GM18907 (cell line): ENCODE measurements around the gene KRT81.
A peak's percentile ranks its signal among the peaks of the same experiment; 100 is the strongest.
"Not testable (repeated sequence)": the region's sequence is repeated elsewhere in the genome, so short reads cannot be mapped to it uniquely, and the experiment has no call there.

Experiments used
- ATAC-seq: cut with Tn5 transposase; IDR thresholded peaks from one replicate; pipeline ENCODE4 v1.9.1; 2021; ENCODE audit warnings: mild to moderate bottlenecking, moderate library complexity; ENCODE audit not compliant: unreplicated experiment

Gene KRT81

DNA sequence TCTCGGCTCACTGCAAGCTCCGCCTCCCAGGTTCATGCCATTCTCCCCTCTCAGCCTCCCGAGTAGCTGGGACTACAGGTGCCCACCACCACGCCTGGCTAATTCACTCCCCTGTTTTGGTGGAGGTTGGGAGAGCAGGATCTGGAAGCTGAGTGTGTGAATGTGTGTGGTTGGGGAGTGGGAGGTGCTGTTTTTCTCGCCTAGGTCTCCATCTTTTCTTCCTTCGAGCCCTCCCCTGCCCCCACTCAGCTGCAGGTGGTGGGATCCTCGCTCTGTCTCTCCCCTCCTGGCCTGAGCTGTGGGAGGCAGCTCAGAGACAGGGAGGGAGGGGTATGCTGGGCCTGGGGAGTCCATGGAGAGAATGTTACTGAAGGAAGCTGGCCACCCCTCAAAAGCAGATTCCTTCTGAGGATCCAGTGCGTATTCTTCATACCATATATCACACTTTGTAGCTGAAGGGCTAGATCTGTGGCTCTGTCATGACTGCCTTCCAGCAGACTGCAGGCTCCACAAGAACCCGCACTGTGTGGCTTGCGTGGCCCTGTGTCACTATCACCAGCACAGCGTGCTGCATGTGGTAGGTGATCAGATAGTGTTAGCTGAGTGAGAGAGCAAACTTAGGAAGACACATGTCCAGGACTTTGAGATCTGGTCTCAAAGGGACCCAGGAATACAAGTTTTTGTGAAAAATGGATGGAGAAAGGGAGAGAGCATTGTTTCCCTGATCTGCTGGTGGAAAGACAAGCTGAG lies 27.1 kb upstream of the KRT81 start:
- no peak for ATAC-seq

DNA sequence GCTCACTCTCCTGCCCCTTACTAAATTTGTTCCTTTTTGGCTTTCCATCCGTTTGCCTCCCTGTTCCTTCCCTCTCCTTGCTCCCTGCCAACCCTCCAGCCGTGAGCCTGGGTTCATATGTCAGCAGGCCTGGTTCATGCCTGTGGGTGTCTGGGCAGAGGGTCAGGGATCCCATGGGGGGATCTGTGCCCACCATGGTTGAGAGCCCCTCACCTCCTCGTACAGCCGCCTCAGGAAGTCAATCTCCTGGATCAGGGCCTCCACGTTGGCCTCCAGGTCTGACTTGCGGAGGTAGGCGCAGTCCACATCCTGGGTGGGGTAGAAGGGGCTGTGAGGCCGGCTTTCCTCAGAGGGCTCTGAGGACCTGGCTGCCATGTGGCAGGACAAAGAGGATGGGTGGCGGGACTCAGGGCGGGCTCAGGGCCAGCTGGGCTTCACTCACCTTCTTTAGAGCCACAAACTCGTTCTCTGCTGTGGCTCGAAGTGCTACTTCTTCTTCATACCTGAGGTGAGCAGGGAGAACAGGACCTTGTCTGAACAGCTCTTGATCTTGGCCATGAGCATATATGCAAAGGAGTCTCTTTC lies 26.2 kb upstream of the KRT81 start:
- no peak for ATAC-seq

DNA sequence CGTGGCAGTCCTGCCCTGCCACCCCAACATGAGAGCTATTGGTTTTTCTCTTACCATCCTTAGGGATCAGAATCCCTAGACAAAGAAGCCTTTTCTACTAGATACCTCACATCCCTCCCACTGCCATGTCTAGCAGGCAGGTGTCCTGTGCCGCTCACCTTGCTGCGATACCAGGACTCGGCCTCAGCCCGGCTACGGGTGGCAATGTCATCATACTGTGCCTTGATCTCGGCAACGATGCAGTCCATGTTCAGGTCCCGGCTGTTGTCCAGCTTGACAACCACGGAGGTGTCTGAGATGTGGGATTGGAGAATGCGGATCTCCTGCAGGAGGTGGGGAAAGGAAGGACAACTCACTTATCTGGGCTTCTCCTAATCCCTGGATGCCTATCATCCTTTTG lies 25.4 kb upstream of the KRT81 start:
- ATAC-seq, result no peak

DNA sequence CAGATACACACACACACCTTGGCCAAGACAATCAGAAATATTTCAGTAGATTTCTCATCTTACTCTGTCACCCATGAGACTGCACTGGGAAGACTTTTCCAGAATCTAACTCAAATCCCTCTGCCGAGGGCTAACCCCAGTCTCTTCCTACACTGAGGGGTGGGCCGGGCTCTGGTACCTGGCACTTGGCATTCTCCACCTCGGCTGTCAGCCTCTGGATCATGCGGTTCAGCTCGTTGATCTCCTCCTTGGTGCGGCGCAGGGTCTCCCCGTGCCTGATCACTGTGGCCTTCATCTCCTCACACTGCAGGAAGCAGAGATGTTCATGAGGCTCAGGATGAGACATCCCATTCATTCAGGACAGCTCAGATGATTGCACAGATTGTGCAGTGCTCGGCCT lies 25.0 kb upstream of the KRT81 start:
- no peak for ATAC-seq

DNA sequence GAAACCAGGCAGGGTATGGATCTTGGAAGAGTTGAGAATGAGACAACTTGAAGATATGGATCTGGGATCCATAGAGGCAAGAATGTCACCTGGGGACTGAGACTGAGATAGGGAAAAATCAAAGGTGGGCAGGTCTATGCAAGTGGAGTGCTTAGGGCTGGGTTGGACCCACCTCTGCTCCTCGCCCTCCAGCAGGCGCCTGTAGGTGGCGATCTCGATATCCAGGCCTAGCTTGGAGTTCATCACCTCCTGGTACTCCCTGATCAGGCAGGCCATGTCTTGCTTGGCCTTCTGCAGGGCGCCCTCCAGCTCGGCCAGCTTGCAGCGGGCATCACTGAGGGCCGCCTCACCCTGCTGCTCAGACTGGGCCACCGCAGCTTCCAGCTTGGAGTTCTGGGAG lies 24.4 kb upstream of the KRT81 start:
- ATAC-seq, result not testable (repeated sequence)

DNA sequence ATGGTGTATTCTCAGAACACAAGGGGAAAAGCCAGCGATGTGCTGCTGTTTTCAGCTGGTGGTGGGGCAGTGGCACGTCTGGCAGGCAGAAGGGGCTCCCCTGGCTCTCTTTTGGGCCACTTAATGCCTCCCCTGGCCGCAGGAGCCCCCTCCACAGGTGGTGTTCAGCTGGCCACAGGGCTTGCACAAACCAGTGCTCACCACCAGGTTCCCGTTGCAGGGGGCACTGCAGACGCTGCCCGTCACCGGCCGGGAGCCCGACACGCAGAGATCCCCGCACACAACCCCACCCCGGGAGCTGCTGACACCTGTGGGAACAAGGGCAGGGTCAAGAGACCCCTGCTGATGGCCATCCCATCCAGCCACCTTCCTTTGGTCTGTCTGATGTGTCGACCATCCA lies 23.2 kb upstream of the KRT81 start:
- ATAC-seq, result no peak

DNA sequence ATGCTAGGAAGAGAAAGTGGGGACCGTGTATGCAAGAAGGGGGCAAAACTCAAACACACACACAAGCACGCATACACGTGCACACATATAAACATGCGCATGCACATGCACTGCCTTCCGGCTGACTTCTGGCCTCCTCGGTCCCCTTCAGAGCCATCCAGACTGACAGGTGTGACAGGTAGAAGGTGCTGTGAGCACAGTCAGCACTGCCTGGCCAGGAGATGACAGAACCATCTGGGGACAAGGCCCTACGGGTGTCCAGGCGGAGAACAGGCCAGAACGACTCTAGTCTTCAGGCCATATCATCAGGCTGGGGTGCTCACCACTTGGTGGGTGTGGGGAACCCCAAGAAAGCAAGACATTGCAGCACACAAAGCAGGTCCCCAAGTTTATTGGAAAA lies 22.6 kb upstream of the KRT81 start:
- ATAC-seq, result no peak

DNA sequence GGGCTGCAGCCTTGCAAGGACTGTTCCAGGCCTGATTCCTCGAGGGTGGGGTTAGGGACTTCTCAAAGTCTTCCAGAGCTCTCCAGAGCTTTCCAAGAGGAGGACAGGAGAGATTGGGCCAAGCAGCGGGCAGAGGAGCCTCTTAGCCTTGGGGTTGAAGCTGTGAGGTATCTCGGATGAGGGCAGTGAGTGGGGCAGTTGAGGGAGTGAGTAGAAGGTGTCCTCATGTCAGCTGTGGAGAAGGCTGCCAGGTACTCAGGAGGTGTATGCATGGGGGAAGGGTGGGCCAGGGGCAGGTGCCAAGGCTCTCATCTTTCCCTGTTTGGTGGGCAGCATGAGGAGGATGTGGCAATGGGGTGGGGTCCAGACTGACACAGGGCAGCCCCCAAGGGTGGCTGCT lies 22.1 kb upstream of the KRT81 start:
- no peak for ATAC-seq

DNA sequence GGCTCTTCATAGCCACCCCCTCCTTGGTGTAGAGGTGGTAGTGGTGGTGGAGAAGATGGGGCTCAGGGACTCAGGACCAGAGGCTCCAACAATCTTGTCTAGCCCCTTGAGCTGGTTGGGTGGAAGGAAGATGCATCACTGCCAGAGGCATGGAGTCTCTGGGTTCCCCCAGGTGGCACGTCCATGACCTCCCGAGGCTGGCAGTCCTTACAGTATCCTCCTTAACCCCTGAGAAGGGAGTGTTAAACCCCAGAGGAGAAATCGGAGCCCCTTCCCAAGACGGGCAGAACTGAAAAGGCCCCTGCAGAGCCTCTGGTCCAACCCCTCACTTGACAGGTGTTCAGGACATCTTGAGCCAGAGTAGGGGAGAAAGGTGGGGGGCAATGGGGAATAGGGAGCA lies 20.8 kb upstream of the KRT81 start:
- no peak for ATAC-seq

DNA sequence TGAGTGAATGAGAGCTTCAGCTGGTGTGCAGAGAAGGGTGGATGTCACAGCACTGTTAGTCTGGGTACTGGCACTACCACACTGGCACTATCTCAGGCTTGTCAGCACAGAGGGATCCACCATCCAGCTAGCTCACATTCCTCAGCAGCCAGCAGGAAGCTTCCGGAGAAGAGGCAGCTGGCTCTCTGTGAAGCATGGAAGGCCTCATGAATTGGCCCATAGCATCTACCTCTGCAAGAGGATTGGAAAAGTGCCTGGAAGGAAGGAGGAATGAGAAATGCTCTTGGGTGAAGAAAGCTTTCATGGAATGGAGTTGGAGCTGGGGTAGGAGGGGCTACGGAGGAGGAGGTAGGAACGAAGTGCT lies 19.9 kb upstream of the KRT81 start:
- no peak for ATAC-seq

DNA sequence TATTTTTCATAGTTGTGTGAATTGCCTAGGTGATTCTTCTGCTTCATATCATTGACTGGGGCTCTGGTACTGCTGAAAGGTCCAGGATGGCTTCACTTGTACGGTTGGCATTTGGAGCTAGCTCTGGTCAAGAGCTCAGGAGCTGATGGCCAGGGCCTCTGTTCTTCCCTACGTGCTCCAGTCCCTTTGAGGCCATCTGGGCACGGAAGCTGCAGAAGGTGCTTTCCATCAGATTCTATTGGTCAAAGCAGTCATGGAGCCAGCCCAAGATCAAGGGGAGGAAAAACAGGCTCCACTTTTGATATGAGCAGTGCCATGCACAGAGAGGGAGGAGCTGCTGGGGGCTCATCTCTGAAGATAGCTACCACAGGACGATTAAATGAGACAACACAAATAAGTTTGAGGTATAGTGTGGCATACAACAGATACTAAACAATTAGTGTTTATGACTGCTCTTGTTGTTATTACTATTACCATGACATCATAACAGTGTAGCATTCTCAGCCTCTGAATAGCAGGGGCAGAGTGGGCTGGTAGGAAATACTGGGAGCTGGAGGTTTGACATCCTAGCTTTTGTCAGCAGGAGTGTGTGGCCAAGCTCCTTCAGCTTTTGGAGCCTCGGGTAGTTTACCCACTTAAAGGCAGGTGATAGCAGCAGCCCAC lies 19.4 kb upstream of the KRT81 start:
- no peak for ATAC-seq

DNA sequence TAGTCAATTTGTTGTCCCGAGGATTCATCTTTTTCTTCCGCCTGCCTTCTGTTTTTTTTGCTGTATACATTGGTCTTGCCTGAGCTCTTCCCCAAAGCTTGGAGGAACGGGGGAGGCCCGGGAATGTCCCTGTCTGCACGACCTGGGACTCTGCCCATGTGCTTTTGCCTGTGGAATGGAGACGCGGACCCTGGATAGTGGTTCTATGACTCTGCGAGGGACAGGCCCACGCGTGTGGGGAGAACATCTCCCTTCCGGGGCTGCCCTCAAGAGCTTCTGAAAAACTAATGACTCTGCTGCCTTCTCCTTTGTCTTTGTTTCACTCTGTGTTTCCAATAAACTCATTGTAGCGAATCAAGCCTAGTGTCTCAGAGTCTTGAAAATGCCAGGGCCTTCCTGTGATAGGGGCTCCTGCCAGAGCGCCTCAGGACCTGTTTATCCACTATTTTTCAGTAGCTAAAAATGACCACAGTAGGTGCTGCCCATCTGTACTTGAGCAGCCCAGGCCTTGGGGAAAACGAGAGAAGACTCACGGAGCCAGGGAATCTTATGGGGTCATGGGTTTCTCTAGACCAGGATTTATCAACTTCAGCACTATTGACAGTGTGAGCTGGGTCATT lies 17.6 kb upstream of the KRT81 start:
- ATAC-seq, result no peak

DNA sequence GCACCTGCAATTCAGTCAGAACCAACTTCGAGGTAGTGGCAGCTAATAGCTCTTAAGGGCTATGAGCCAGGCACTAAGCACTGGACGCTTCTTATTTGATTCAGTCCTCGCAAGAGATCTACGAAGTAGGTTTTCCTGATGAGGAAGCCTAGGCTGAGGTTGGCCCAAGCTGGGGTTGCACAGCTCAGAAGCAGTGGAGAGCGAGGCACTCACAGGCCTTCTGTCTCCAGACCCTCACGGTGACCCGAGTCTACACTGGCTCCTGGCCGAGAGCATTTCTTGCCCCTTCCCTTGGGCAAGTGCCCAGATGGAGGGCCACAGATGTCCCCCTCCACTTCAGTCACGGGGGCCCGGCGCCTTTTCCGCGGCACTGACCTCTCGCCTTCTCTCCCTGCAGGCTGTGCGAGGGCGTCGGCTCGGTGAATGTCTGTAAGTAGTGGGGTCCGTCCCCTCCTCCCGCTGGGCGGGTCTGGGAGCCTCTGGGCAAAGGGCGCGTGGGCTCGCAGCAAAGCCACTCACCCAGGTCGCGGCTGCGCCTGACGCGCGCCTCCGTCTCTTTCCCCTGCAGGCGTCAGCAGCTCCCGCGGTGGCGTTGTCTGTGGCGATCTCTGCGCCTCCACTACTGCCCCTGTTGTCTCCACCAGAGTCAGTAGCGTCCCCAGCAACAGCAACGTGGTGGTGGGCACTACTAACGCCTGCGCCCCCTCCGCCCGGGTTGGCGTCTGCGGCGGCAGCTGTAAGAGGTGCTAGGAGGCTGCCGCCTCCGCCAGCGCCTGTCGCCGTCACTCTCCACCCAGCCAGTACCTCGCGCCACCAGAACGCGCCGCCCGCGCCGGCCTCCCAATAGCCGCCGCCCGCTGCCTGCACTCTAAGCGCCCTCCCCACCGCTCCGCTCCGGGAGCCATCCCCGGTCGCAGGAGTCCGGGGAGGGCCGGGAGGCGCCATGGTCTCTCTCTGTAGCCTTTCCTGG lies 16.8 kb upstream of the KRT81 start:
- no peak for ATAC-seq

DNA sequence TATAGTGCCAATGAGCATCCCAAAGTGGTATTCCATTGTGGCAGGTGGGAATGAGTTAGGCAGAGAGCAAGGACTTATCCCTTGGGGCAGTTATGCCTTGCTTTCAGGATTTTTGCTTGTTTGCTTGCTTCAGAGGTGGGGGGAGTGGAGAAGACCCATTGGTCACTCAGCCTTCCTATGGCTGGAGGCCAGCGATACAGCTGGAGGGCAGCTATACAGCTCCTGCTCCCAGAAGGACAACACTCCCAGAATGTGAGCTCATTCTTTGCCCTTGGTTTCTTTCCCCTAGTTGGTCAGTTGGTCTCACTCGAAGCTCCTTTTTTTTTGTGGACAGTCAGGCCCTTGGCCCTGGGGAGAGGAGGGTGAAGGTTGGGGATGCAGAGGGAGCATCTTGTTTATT lies 15.4 kb upstream of the KRT81 start:
- no peak for ATAC-seq

DNA sequence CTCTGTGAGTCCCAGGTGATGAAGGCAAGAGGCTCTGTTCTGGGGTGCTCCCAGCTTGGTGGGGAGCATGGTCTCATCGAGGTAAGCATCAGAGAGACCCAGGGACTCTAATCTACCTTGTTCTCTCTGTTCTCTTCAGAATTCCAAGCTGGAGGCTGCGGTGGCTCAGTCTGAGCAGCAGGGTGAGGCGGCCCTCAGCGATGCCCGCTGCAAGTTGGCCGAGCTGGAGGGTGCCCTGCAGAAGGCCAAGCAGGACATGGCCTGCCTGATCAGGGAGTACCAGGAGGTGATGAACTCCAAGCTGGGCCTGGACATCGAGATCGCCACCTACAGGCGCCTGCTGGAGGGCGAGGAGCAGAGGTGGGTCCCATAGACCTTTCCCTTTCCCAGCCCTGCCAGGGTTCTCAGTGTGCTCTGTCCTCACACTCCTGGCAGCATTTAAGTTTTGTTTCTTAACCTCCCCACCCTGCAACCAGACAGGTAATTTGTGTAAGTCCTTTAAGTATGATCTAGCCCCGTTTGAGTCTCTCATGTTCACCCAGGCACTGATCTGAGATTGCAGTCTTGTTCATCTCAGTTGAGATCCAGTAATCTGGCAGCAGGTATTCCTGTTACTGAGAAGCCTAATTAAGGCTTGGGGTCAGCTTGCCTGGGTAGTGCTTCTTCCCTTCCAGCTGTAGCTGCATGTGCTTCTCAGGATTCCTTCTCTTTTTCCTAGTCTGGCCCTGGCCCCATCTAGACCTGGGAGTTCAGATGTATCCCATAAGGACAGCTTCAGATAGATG lies 14.8 kb upstream of the KRT81 start:
- no peak for ATAC-seq

DNA sequence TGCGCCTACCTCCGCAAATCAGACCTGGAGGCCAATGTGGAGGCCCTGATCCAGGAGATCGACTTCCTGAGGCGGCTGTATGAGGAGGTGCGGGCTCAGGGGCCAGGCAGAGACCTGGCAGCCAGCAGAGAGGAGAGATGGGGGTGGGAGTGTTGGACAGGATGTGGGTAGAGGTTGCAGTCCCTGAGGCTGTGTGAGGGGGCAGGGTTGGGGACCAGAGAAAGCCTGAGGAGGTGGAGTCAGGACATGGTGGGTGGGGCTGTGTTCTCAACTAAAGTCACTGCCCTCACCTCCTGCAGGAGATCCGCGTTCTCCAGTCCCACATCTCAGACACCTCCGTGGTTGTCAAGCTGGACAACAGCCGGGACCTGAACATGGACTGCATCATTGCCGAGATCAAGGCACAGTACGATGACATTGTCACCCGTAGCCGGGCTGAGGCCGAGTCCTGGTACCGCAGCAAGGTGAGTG lies 13.6 kb upstream of the KRT81 start:
- peak; percentile 95 for ATAC-seq

DNA sequence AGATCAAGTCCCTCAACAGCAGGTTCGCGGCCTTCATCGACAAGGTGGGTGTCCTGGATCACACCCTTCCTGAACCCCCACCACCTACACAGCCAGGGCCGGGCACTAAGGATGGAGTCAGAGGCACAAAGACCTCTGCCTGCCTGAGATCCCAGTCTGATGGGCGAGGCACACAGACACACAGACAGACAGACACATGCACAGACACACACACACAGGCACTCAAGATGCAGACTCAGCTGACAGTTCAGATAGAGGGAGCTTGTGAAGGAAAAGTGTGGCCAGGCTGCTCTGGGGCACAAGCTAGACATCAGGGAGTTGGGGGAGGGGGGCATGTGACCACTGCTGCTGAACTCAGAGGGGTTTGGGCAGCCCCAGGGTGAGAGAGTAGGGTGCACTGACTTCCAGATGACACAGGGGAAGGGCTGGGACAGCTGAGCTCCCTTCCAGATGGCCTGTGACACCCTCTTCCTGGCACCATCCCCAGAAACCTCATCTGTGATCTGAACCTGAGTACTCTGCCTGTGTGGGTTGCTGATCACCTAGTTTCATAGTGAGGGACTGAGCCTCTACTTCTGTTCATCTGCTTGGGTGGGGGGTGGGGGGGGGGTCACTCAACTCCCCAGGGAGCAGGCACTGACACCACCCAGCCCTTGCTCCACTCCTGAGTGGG lies 11.0 kb upstream of the KRT81 start:
- ATAC-seq, result not testable (repeated sequence)

DNA sequence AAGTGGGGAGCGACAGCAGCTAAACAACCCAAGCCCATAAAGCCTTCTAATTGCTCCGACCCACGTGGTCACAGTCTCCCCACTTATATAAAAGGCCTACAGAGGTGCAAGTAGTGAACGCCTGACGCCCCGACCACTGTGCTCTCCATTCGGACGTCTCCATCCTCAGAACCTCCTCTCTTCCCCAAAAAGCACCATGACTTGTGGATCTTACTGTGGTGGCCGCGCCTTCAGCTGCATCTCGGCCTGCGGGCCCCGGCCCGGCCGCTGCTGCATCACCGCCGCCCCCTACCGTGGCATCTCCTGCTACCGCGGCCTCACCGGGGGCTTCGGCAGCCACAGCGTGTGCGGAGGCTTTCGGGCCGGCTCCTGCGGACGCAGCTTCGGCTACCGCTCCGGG lies 10.4 kb upstream of the KRT81 start:
- not testable (repeated sequence) for ATAC-seq
